Neuron (in vitro differentiated cells): ENCODE data around the gene CDK2AP2.
A peak's percentile ranks its signal among the peaks of the same experiment; 100 is the strongest.
"Not testable (repeated sequence)": the region's sequence is repeated elsewhere in the genome, so short reads cannot be mapped to it uniquely, and the experiment has no call there.

Experiments used
- H2AFZ ChIP-seq: one replicate; pipeline ENCODE4 v1.6.1; 2013; ENCODE audit warnings: low read depth, mild to moderate bottlenecking, inconsistent platforms, low read length, moderate library complexity
- H3K27me3 ChIP-seq: one replicate; pipeline ENCODE4 v1.6.1; 2013; ENCODE audit warnings: low read length; ENCODE audit not compliant: insufficient read depth
- H3K36me3 ChIP-seq: one replicate; pipeline ENCODE4 v1.6.1; 2013; ENCODE audit warnings: low read length; ENCODE audit not compliant: insufficient read depth
- H3K4me1 ChIP-seq: one replicate; pipeline ENCODE4 v1.6.1; 2013; ENCODE audit warnings: low read length; ENCODE audit not compliant: insufficient read depth
- H3K4me3 ChIP-seq: 2 replicates; pipeline ENCODE4 v1.5.1; 2013; ENCODE audit warnings: mild to moderate bottlenecking, low read length, moderate library complexity
- H3K9me3 ChIP-seq: one replicate; pipeline ENCODE4 v1.6.1; 2013; ENCODE audit warnings: low read length

Gene CDK2AP2, protein sequence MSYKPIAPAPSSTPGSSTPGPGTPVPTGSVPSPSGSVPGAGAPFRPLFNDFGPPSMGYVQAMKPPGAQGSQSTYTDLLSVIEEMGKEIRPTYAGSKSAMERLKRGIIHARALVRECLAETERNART

DNA sequence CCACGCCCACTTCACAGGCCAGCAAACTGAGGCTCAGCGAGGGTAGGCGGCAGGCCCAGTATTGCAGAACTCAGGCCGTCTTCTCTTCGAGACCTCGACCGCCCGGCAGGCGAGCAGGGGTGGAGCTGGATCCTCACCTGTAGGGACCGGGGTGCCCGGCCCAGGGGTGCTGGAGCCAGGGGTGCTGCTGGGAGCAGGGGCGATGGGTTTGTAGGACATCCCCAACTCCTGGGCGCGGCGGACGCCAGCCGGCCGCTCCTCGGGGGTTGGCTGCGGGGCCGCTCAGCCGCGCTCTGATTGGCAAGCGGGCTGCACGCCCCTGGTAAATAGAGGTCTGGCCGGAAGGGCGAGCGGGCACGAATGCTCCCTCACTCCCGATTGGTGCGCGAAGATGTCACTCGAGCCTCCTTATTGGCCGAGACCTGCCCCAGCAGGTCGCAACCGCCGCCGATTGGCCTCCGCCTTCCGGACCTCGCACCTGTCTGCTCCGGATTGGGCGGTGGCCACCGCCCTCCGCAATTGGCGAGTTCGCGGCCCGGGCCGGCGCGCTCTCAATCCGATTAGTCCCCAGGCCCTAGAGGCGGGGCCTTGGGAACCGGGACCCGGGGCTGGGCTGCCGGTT is at the start of gene CDK2AP2:
TSS of gene CDK2AP2 (minus strand) at position 299 of the 622 bp plus-strand sequence. CDS start at position 219, 80 bp downstream.
- Histone ChIP-seq H3K27me3 (no peaks in the 10 kb centered on the region), H3K4me3 (peak within 1 kb of the TSS; percentile 65), H3K9me3 (no peaks in the 10 kb centered on the region), H2AFZ (peak within 1 kb of the TSS; percentile 79), H3K4me1 (peaks cover 34% of the 10 kb centered on the region), H3K36me3 (no peaks in the 10 kb centered on the region)

DNA sequence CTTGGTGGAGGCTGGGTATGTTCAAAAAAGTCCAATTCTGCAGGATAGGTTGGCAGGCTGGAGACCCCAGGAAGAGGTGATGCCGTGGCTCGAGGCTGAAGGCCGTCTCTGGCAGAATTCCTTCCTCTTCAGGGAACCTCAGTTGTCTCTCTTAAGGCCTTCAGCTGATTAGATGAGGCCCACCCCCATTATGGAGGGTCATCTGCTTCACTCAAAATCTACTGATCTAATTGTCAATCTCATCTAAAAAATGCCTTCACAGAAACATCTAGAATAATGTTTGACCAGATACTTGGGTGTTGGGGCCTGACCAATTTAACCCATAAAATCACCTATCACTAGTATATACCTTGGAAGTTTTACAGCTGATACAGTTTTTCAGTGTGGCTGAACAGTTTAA is 48.3 kb upstream of the CDK2AP2 start:
- peaks cover 3% of the 10 kb centered on the region for H3K27me3 ChIP-seq
- H3K9me3 ChIP-seq = no peaks in the 10 kb centered on the region

DNA sequence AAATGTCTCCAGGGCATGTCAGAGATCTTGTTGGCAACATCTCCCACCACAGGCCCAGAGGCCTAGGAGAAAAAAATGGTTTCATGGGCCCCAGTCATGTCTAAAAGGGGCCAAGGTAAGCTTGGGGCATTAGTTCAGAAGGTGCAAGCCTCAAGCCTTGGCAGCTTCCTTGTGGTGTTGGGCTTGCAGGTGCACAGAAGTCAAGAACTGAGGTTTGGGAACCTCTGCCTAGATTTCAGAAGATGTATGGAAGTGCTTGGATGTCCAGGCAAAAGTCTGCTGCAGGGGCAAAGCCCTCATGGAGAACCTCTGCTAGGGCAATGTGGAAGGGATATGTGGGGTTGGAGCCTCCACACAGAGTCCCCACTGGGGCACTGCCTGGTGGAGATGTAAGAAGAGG is 43.7 kb upstream of the CDK2AP2 start:
- not testable (repeated sequence) for H2AFZ ChIP-seq, H3K27me3 ChIP-seq, H3K36me3 ChIP-seq, H3K9me3 ChIP-seq, H3K4me1 ChIP-seq, H3K4me3 ChIP-seq

More for the DNA sequence above, 48.3 kb upstream of the CDK2AP2 start:
- Histone ChIP-seq H3K36me3 (no peaks in the 10 kb centered on the region), H2AFZ (no peak overlapping the region), H3K4me1 (no peaks in the 10 kb centered on the region), H3K4me3 (no peak overlapping the region)

DNA sequence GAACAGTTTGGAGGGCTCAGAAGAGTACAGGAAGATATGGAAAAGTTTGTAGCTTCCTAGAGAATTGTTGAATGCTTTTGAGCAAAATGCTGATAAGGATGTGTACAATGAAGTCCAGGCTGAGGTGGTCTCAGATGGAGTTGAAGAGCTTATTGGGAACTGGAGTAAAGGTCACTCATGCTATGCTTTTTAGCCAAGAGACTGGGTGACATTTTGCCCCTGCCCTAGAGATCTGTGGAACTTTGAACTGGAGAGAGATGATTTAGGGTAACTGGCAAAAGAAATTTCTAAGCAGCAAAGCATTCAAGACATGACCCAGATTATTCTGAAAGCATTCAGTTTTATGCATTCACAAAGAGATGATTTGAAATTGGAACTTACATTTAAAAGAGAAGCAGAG is 43.2 kb upstream of the CDK2AP2 start:
- Histone ChIP-seq H3K9me3 (no peaks in the 10 kb centered on the region), H3K36me3 (no peaks in the 10 kb centered on the region), H3K27me3 (no peaks in the 10 kb centered on the region), H2AFZ (no peak overlapping the region), H3K4me3 (no peak overlapping the region), H3K4me1 (no peaks in the 10 kb centered on the region)

DNA sequence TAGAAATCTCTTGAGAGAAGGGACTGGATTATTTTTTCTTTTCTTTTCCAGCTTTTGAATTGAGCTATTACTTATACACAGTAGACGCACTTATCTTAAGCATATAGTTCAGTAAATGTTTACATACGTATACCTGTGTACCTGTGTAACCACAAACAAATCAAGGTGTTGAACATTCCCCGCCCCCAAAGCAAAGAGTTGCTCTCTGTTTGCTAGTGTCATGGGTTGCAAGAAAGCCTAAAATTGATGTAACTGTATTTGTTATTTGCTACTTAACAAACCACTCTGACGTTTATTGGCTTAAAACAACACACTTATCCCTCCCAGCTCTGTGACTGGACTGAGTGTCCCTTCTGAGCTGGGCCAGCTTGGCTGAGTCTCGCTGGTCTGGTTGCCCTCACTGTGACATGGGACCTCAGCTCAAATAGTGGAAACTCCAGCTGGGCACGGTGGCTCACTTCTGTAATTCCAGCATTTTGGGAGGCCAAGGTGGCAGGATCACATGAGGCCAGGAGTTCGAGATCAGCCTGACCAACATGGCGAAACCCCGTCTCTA is 40.7 kb upstream of the CDK2AP2 start:
- H3K4me1 ChIP-seq = no peaks in the 10 kb centered on the region
- H3K36me3 ChIP-seq = no peaks in the 10 kb centered on the region
- H2AFZ ChIP-seq = no peak overlapping the region
- H3K27me3 ChIP-seq = peaks cover 4% of the 10 kb centered on the region
- no peaks in the 10 kb centered on the region for H3K9me3 ChIP-seq
- H3K4me3 ChIP-seq = no peak overlapping the region

DNA sequence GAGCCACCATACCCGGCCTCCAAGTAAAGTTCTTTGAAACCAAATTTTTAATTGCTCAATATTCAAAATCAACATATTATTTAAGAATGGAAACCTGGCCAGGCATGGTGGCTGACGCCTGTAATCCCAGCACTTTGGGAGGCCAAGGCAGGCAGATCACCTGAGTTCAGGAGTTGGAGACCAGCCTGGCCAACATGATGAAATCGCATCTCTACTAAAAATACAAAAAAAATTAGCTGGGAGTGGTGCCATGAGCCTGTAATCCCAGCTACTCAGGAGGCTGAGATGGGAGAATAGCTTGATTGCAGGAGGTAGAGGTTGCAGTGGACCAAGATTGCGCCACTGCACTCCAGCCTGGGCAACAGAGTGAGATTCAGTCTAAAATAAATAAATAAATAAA is 40.1 kb upstream of the CDK2AP2 start:
- not testable (repeated sequence) for H3K36me3 ChIP-seq, H3K9me3 ChIP-seq, H3K4me3 ChIP-seq, H3K27me3 ChIP-seq, H2AFZ ChIP-seq, H3K4me1 ChIP-seq

DNA sequence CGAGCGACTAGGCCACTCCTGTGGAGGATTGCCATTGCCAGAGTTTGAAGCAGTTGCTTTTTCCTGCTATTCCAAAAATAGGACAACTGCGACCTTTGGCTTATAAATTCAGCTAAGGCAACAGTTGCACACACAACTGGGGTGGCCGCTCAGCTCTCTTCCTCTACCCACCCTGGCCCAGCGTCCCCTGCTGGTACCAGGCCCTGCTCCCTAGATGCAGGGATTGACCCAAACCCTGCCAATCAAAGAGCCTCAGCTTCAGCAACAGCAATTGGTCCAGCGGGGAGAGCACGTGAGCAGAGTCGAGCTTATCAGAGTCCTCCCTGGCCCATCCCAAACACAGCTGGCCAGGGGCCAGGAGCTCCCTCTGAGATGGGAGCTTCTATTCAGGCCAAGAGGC is 37.3 kb upstream of the CDK2AP2 start:
- Histone ChIP-seq H3K4me1 (no peaks in the 10 kb centered on the region), H3K9me3 (no peaks in the 10 kb centered on the region), H2AFZ (no peak overlapping the region), H3K36me3 (no peaks in the 10 kb centered on the region), H3K27me3 (peaks cover 4% of the 10 kb centered on the region), H3K4me3 (no peak overlapping the region)

DNA sequence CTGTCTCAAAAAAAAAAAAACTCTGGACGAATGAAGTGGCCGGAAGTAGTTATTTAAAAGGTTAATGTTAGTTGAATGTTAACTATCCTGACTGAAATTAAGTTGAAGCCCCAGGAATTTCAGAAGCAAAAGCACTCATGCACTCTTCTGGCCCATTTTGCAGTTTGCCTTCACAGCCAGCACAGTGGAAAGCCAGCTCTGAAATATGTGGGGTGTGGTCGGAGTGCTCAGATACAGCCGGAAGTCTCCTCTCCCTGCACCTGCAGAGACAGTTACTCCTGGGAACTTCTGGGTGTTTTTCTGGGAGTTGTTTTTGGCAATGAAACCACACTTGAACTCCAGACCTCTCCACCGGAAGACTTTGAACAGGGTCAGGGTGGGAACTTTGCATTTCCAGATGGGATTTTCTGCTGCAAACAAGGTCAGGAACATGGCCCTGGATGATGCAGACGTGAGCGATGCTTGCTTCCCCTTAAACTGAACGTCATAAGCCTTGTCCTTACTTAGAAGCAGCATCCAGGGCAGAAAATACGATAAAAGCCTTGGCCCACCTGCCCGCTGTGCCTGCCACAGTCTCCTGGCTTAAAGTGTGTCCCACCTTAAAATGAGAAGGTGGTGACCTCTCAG is 36.8 kb upstream of the CDK2AP2 start:
- Histone ChIP-seq H3K9me3 (no peaks in the 10 kb centered on the region), H3K27me3 (peaks cover 4% of the 10 kb centered on the region), H3K4me3 (no peak overlapping the region), H2AFZ (no peak overlapping the region), H3K36me3 (no peaks in the 10 kb centered on the region), H3K4me1 (no peaks in the 10 kb centered on the region)

DNA sequence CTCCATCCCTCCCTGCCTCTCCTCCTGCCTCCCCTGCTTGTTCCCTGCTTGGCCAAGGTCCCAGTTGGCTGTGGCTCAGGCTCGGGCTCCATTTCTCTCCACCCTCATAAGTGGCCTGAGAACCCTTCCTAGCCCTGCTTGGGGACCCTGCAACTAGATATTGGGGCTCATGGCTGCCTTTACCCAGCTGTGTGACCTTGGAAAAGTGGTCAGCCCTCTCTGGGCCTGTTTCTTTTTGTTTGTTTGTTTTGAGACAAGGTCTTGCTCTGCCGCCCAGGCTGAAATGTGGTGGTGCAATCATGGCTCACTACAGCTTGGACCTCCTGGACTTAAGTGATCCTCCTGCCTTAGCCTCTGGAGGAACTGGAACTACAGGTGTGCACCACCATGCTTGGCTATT is 35.6 kb upstream of the CDK2AP2 start:
- Histone ChIP-seq H3K27me3 (peaks cover 4% of the 10 kb centered on the region), H3K9me3 (no peaks in the 10 kb centered on the region), H2AFZ (no peak overlapping the region), H3K4me1 (no peaks in the 10 kb centered on the region), H3K4me3 (no peak overlapping the region), H3K36me3 (no peaks in the 10 kb centered on the region)

DNA sequence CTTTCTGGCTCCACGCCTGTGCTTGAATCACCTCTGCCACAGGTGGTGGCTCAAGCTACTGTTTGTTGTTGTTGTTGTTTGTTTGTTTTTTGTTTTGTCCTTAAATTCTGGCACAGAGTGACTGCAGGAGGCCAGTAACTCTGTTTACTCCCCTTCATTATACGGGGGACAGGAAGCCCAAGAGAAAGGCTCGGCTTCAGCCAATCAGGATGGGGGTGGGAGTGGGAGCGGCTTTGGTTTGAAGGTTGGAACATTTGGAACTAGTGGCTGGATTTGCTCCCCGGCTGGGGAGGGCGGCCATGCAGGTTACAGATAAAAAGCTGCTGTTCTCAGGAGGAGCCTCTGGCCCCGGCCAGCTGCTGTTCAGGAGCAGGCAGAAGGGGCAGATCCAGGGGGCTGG is 35.0 kb upstream of the CDK2AP2 start:
- H3K4me1 ChIP-seq = no peaks in the 10 kb centered on the region
- H3K9me3 ChIP-seq = no peaks in the 10 kb centered on the region
- H2AFZ ChIP-seq = no peak overlapping the region
- H3K36me3 ChIP-seq = no peaks in the 10 kb centered on the region
- peaks cover 4% of the 10 kb centered on the region for H3K27me3 ChIP-seq
- no peak overlapping the region for H3K4me3 ChIP-seq

DNA sequence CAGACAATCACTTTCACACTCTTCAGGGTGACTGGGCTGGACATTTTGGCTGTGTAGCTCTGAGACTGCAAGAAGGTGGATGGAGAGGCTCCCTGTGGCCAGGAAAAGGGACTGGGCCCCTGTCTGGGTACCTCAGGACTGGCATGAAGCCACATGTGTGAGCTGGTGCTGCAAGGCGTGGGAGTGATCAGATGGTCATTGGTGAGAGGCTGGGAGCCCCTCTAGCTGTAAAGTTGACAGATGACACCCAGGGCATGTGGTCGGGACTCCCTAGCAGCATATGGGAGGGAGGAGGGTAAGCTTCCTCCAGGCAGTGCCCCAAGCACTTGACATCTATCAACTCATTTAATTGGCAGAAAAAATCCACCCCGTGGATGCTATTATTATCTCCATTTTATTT is 34.2 kb upstream of the CDK2AP2 start:
- Histone ChIP-seq H3K36me3 (no peaks in the 10 kb centered on the region), H3K9me3 (no peaks in the 10 kb centered on the region), H3K4me1 (no peaks in the 10 kb centered on the region), H3K27me3 (peaks cover 4% of the 10 kb centered on the region), H3K4me3 (no peak overlapping the region), H2AFZ (no peak overlapping the region)

DNA sequence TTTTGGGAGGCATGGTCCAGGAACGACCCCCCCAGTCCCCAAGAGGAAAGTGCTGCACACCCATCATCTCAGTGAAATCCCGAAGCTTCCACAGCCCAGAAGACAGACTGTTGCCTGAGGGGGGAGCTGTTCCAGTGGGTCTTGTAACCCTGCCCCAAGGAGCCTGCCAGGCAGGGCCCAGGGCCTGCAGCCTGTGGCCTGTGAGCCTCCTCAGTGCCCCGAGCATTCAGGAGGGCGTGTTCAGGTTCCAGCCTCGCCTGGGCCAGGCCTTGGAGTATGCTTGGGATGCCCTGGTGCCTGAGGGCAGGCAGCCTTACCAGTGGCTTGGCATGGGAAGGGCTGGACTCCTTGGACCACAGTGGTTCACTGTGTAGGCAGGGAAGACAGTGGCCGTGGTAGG is 33.2 kb upstream of the CDK2AP2 start:
- Histone ChIP-seq H3K4me1 (no peaks in the 10 kb centered on the region), H3K27me3 (peaks cover 4% of the 10 kb centered on the region), H3K4me3 (no peak overlapping the region), H2AFZ (no peak overlapping the region), H3K36me3 (no peaks in the 10 kb centered on the region), H3K9me3 (no peaks in the 10 kb centered on the region)

DNA sequence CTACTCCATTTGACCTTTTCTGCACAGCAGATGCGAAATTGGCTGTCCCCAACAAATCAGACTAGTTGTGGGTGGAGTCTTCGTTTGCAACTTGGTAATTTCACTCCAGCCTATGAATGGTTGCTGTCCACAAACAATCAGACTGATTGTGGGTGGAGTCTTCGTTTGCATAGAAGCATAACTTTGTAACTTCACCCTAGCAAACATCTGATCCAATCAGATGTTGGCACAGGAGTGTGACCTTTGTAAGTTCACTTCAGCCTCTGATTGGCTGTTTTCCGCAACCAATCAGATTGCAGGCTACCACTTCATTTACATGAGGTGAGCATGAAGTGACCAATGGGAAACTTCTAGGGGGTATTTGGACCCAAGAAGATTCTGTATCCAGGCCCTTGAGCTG is 31.6 kb upstream of the CDK2AP2 start:
- H3K27me3 ChIP-seq = no peaks in the 10 kb centered on the region
- no peak overlapping the region for H2AFZ ChIP-seq
- no peaks in the 10 kb centered on the region for H3K4me1 ChIP-seq
- no peaks in the 10 kb centered on the region for H3K9me3 ChIP-seq
- H3K36me3 ChIP-seq = no peaks in the 10 kb centered on the region
- H3K4me3 ChIP-seq = no peak overlapping the region
